SK-N-SH (cell line): ENCODE results near the gene HECTD4. TPM values are rescaled to one million over a fixed set of nuclear protein-coding genes. Genes with fewer than 3 reads are reported as not detected.

Experiments
- CTCF ChIA-PET: fragments of 300-600, 350-600 bp; formaldehyde crosslinking; extraction: SDS; loops from one replicate; lab custom pipeline; 2021; lab: Yijun Ruan, JAX
- POLR2A ChIA-PET: fragments of 350-600 bp; sonication (Branson Sonifier 250); formaldehyde crosslinking; extraction: SDS; loops from one replicate; lab custom pipeline; 2020; ENCODE audit warnings: antibody characterized with exemption, inconsistent platforms; lab: Yijun Ruan, JAX
- DNase-seq: peaks from one replicate; pipeline ENCODE4 v3.0.0; 2012
- H2AFZ ChIP-seq: fragments of 200-600 bp; sonication (generic); 2 replicates; pipeline ENCODE4 v1.8.1; 2016; ENCODE audit warnings: antibody characterized with exemption, mild to moderate bottlenecking, low read depth
- H3F3A ChIP-seq: fragments of 200-600 bp; sonication (generic); replicated peaks from 2 replicates; pipeline ENCODE3; 2016; ENCODE audit warnings: antibody characterized with exemption, mild to moderate bottlenecking; ENCODE audit not compliant: insufficient read depth
- H3K27ac ChIP-seq, 2 experiments: fragments of 200-500 bp in 1 of 2; fragments of 200-600 bp in 1 of 2; sonication (Bioruptor generic) in 1 of 2; sonication (generic), shearing (Covaris generic) in 1 of 2; 2 replicates each; pipeline versions ENCODE4 v1.5.1 to v1.6.1; 2014 to 2016; ENCODE audit warnings: low read depth in 2 of 2, inconsistent platforms in 1 of 2, low read length in 1 of 2, mild to moderate bottlenecking in 1 of 2, mixed read lengths in 1 of 2
- H3K27me3 ChIP-seq: fragments of 200-600 bp; sonication (generic), shearing (Covaris generic); 2 replicates; pipeline ENCODE4 v1.6.1; 2016; ENCODE audit warnings: mixed run types; ENCODE audit not compliant: insufficient read depth
- H3K36me3 ChIP-seq, 2 experiments: fragments of 200-500 bp in 1 of 2; fragments of 200-600 bp in 1 of 2; sonication (Bioruptor generic) in 1 of 2; sonication (generic) in 1 of 2; replicated peaks in 1 of 2; 2 replicates each; pipeline versions ENCODE3 to v1.5.1; 2014 to 2016; ENCODE audit warnings: low read length in 1 of 2, mild to moderate bottlenecking in 1 of 2; ENCODE audit not compliant: insufficient read depth in 2 of 2, control insufficient read depth in 1 of 2
- H3K4me1 ChIP-seq, 2 experiments: fragments of 200-500 bp in 1 of 2; fragments of 200-600 bp in 1 of 2; sonication (Bioruptor generic) in 1 of 2; sonication (generic), shearing (Covaris generic) in 1 of 2; 2 replicates each; pipeline versions ENCODE4 v1.5.1 to v1.6.1; 2014 to 2016; ENCODE audit warnings: low read depth in 1 of 2, low read length in 1 of 2, mixed run types in 1 of 2; ENCODE audit not compliant: insufficient read depth in 2 of 2, control insufficient read depth in 1 of 2
- H3K4me2 ChIP-seq: fragments of 200-600 bp; sonication (generic), shearing (Covaris generic); 2 replicates; pipeline ENCODE4 v1.6.1; 2017; ENCODE audit warnings: mixed run types
- H3K4me3 ChIP-seq, 2 experiments: fragments of 200-500 bp in 1 of 2; fragments of 200-600 bp in 1 of 2; sonication (Bioruptor generic) in 1 of 2; sonication (generic), shearing (Covaris generic) in 1 of 2; 2 replicates each; pipeline versions ENCODE4 v1.5.1 to v1.8.1; 2014 to 2016; ENCODE audit warnings: low read depth in 2 of 2, inconsistent platforms in 1 of 2, low read length in 1 of 2, mild to moderate bottlenecking in 1 of 2, mixed read lengths in 1 of 2, moderate library complexity in 1 of 2
- H3K79me2 ChIP-seq: fragments of 200-600 bp; sonication (generic); 2 replicates; pipeline ENCODE4 v1.8.1; 2017; ENCODE audit warnings: mild to moderate bottlenecking; ENCODE audit not compliant: insufficient read depth
- H3K9ac ChIP-seq: fragments of 200-600 bp; sonication (generic); 2 replicates; pipeline ENCODE4 v1.6.1; 2017; ENCODE audit warnings: mixed run types
- H3K9me2 ChIP-seq: fragments of 200-600 bp; sonication (generic); 2 replicates; pipeline ENCODE4 v1.6.1; 2017; ENCODE audit warnings: mixed run types
- H3K9me3 ChIP-seq: fragments of 200-600 bp; sonication (generic); 2 replicates; pipeline ENCODE4 v1.6.1; 2017; ENCODE audit warnings: mixed run types, mild to moderate bottlenecking, moderate library complexity
- H4K20me1 ChIP-seq: fragments of 200-600 bp; sonication (generic); 2 replicates; pipeline ENCODE4 v1.6.1; 2017; ENCODE audit warnings: mild to moderate bottlenecking, mixed run types; ENCODE audit not compliant: insufficient read depth
- CTCF ChIP-seq: fragments of 200-600 bp; sonication (generic); IDR thresholded peaks from 2 replicates; pipeline ENCODE4 v1.6.1; 2017; ENCODE audit warnings: antibody characterized with exemption, mild to moderate bottlenecking, moderate library complexity
- ELF1 ChIP-seq: IDR thresholded peaks from 2 replicates; pipeline ENCODE4 v1.4.0; 2012
- FOXM1 ChIP-seq: IDR thresholded peaks from 2 replicates; pipeline ENCODE4 v1.4.0; 2012; ENCODE audit warnings: low read depth, mild to moderate bottlenecking
- IRF3 ChIP-seq: fragments of 150-350 bp; IDR thresholded peaks from 2 replicates; pipeline ENCODE4 v1.6.1; 2016; ENCODE audit warnings: mild to moderate bottlenecking, low read depth, low read length
- JUND ChIP-seq: IDR thresholded peaks from 2 replicates; pipeline ENCODE4 v1.4.0; 2012
- MAX ChIP-seq: IDR thresholded peaks from 2 replicates; pipeline ENCODE4 v1.4.0; 2012; ENCODE audit warnings: low read depth
- MEF2A ChIP-seq: IDR thresholded peaks from 2 replicates; pipeline ENCODE4 v1.4.0; 2012; ENCODE audit warnings: low read depth, borderline replicate concordance
- NFIC ChIP-seq: IDR thresholded peaks from 2 replicates; pipeline ENCODE4 v1.4.0; 2012; ENCODE audit warnings: borderline replicate concordance
- POLR2AphosphoS5 ChIP-seq: IDR thresholded peaks from 2 replicates; pipeline ENCODE4 v1.6.1; 2012; ENCODE audit warnings: low read depth, low read length
- RAD21 ChIP-seq: IDR thresholded peaks from 2 replicates; pipeline ENCODE4 v1.6.1; 2012; ENCODE audit warnings: mild to moderate bottlenecking, low read length
- RCOR1 ChIP-seq: fragments of 150-350 bp; IDR thresholded peaks from 2 replicates; pipeline ENCODE4 v1.6.1; 2017; ENCODE audit warnings: antibody characterized with exemption, low read length
- SMC3 ChIP-seq: IDR thresholded peaks from 2 replicates; pipeline ENCODE4 v1.6.1; 2012; ENCODE audit warnings: low read depth, low read length, improper control_type of control experiment
- TCF12 ChIP-seq: IDR thresholded peaks from 2 replicates; pipeline ENCODE4 v1.4.0; 2012
- ZBTB33 ChIP-seq: IDR thresholded peaks from 2 replicates; pipeline ENCODE4 v1.4.0; 2012; ENCODE audit warnings: low read depth, borderline replicate concordance
- WGBS: methylation state at CpG from one replicate; pipeline ENCODE4 v1.1.6; 2017; ENCODE audit warnings: low lambda C conversion rate; 5-methylcytosine and 5-hydroxymethylcytosine counted together
- polyA plus RNA-seq, 3 experiments: library from polyadenylated mRNA; depleted of rRNA; stranded (reverse); fragments of >200 nt; gene quantifications; 2 replicates each; pipeline ENCODE4 v1.2.3, GENCODE V29; 2012

HECTD4 gene
- polyA plus RNA-seq, 1 of the 3 experiments (the other 2 are of a cell fraction) = 14.6 TPM

- Histone ChIP-seq H3K4me3 (no peak overlapping the region), H3K4me2 (no peak overlapping the region), H3K36me3 (peaks cover 0 to 55% of the 10 kb centered on the region in 2 experiments), H3K79me2 (no peaks in the 10 kb centered on the region), H2AFZ (no peak overlapping the region), H3K4me1 (no peaks in the 10 kb centered on the region), H3K9me2 (no peaks in the 10 kb centered on the region), H3K9ac (no peak overlapping the region), H3K27me3 (no peaks in the 10 kb centered on the region), H3K27ac (no peak overlapping the region), H3K9me3 (no peaks in the 10 kb centered on the region), H3F3A (no peaks in the 10 kb centered on the region), H4K20me1 (no peaks in the 10 kb centered on the region)
- TF ChIP-seq RCOR1 = no peak
- 97% methylated on average over 9 of the region's 9 CpGs for WGBS
- CTCF ChIA-PET = no interaction called here
- DNase-seq = no peak
- POLR2A ChIA-PET = no interaction called here
These were observed 194.0 kb downstream of the HECTD4 start for GRCh38 chr12:112188130-112188830.

GRCh38 chr12:112185093-112185923 is 196.9 kb downstream of the HECTD4 start:
- WGBS = 93% methylated on average over 13 of the region's 26 CpGs
- no peaks in the 10 kb centered on the region for H3K27me3 ChIP-seq
- H3K9ac ChIP-seq = no peak overlapping the region
- no peak overlapping the region for H2AFZ ChIP-seq
- H4K20me1 ChIP-seq = no peaks in the 10 kb centered on the region
- H3K4me2 ChIP-seq = no peak overlapping the region
- H3K9me2 ChIP-seq = no peaks in the 10 kb centered on the region
- CTCF ChIA-PET = interaction anchor here (2.9 kb wide), 1 partner anchor 13 kb away, joined by 13 read pairs; no protein-coding TSS in a partner anchor
- no peaks in the 10 kb centered on the region for H3K9me3 ChIP-seq
- H3K79me2 ChIP-seq = no peaks in the 10 kb centered on the region
- H3K4me3 ChIP-seq = no peak overlapping the region
- DNase-seq = no peak
- POLR2A ChIA-PET = no interaction called here
- no peaks in the 10 kb centered on the region for H3F3A ChIP-seq
- H3K4me1 ChIP-seq = no peaks in the 10 kb centered on the region
- TF ChIP-seq RAD21 (no peak), SMC3 (no peak), POLR2AphosphoS5 (no peak), CTCF (no peak), FOXM1 (no peak), NFIC (no peak), MEF2A (no peak), ELF1 (no peak), TCF12 (no peak), IRF3 (no peak), MAX (no peak), JUND (no peak), ZBTB33 (no peak)
- TF ChIP-seq, all 33 proteins: peak for 0
- H3K27ac ChIP-seq = no peak overlapping the region
- H3K36me3 ChIP-seq = peaks cover 0 to 37% of the 10 kb centered on the region in 2 experiments
